CD4-positive, CD25-positive, alpha-beta regulatory T cell (primary cell): ENCODE data around the gene NDUFB4. TPM values are rescaled to one million over a fixed set of nuclear protein-coding genes. Genes with fewer than 3 reads are reported as not detected.
"Not testable (repeated sequence)": the region's sequence is repeated elsewhere in the genome, so short reads cannot be mapped to it uniquely, and the experiment has no call there.

ENCODE experiments used
- ATAC-seq, 2 donors: fragments of 150-1000 bp; cut with Tn5 transposase; one replicate each; pipeline ENCODE4 v1.10.0; 2021; ENCODE audit warnings: low read depth in 2 of 2, moderate number of reproducible peaks in 2 of 2, moderate library complexity in 1 of 2
- DNase-seq, 3 donors: peaks; one replicate each; pipeline versions ENCODE4 v3.0.0 to v3.0.0-alpha.2; 2012 to 2022; ENCODE audit warnings: mixed read lengths in 1 of 3
- H3K27ac ChIP-seq: one replicate; pipeline ENCODE4 v1.7.0; 2013; ENCODE audit warnings: mild to moderate bottlenecking, low read length; ENCODE audit not compliant: insufficient read depth, poor library complexity, severe bottlenecking
- H3K27me3 ChIP-seq: one replicate; pipeline ENCODE4 v1.7.0; 2013; ENCODE audit warnings: low read length; ENCODE audit not compliant: control insufficient read depth, insufficient read depth
- H3K36me3 ChIP-seq: one replicate; pipeline ENCODE4 v1.7.0; 2013; ENCODE audit warnings: mild to moderate bottlenecking, low read length, moderate library complexity; ENCODE audit not compliant: control insufficient read depth, insufficient read depth
- H3K4me1 ChIP-seq: 2 replicates; pipeline ENCODE4 v1.7.0; 2013; ENCODE audit warnings: mild to moderate bottlenecking, low read length; ENCODE audit not compliant: insufficient read depth, control insufficient read depth, poor library complexity, severe bottlenecking
- H3K4me3 ChIP-seq: one replicate; pipeline ENCODE4 v1.7.0; 2013; ENCODE audit warnings: low read depth, mild to moderate bottlenecking, low read length, moderate library complexity
- H3K9me3 ChIP-seq, 2 experiments: 1 replicate in 1 of 2; 2 replicates in 1 of 2; pipeline ENCODE4 v1.7.0; 2013; ENCODE audit warnings: low read length in 2 of 2, mild to moderate bottlenecking in 1 of 2, moderate library complexity in 1 of 2; ENCODE audit not compliant: control insufficient read depth in 2 of 2
- H3K27ac Mint-ChIP-seq, 3 donors: one replicate each; pipeline ENCODE4 v1.8.0; 2020 to 2022; ENCODE audit warnings: mild to moderate bottlenecking in 3 of 3, mixed read lengths in 3 of 3, moderate library complexity in 2 of 3
- H3K27me3 Mint-ChIP-seq: one replicate; pipeline ENCODE4 v1.8.0; 2022; ENCODE audit warnings: mild to moderate bottlenecking, mixed read lengths
- H3K36me3 Mint-ChIP-seq: one replicate; pipeline ENCODE4 v1.8.0; 2020; ENCODE audit warnings: mixed read lengths
- H3K4me1 Mint-ChIP-seq, 4 donors: one replicate each; pipeline ENCODE4 v1.8.0; 2020 to 2022; ENCODE audit warnings: mixed read lengths in 4 of 4, mild to moderate bottlenecking in 1 of 4
- H3K4me3 Mint-ChIP-seq, 4 donors: one replicate each; pipeline ENCODE4 v1.8.0; 2020 to 2022; ENCODE audit warnings: mild to moderate bottlenecking in 4 of 4, mixed read lengths in 4 of 4, moderate library complexity in 3 of 4
- H3K9me3 Mint-ChIP-seq, 7 donors: one replicate each; pipeline ENCODE4 v1.8.0; 2020 to 2022; ENCODE audit warnings: mixed read lengths in 7 of 7, mild to moderate bottlenecking in 3 of 7, moderate library complexity in 2 of 7
- polyA plus RNA-seq, 4 donors: library from polyadenylated mRNA; unstranded; fragments of 300-500 nt; fragmentation: Illumina TruSeq; gene quantifications; one replicate each; pipeline ENCODE4 v1.2.3, GENCODE V29; 2021
- total RNA-seq: library from RNA; stranded (reverse); gene quantifications from one replicate; pipeline ENCODE4 v1.2.3, GENCODE V29; 2022

Gene NDUFB4
- total and polyA plus RNA-seq, 5 donors from 2014 or later = 71.4 to 317 (median 253) TPM

- DNase-seq (no peak), ATAC-seq (no peak)
- H3K4me1 Mint-ChIP-seq = no peaks in the 10 kb centered on the region
- H3K27ac Mint-ChIP-seq = no peak overlapping the region
- no peaks in the 10 kb centered on the region for H3K4me1 ChIP-seq
- H3K27me3 ChIP-seq = peaks cover 3% of the 10 kb centered on the region
- H3K9me3 ChIP-seq = no peaks in the 10 kb centered on the region
- H3K9me3 Mint-ChIP-seq = peaks cover 0 to 4% (median 0%) of the 10 kb centered on the region in 7 donors
- no peak overlapping the region for H3K4me3 ChIP-seq
- H3K36me3 Mint-ChIP-seq = no peaks in the 10 kb centered on the region
- H3K27ac ChIP-seq = no peak overlapping the region
- peaks cover 23% of the 10 kb centered on the region for H3K27me3 Mint-ChIP-seq
- H3K4me3 Mint-ChIP-seq = no peak overlapping the region
- no peaks in the 10 kb centered on the region for H3K36me3 ChIP-seq
These were observed 18.6 kb downstream of the NDUFB4 start for GRCh38 chr3:120614765-120615164.

- no peak overlapping the region for H3K4me3 ChIP-seq
- H3K27me3 ChIP-seq = peaks cover 3% of the 10 kb centered on the region
- no peak overlapping the region for H3K27ac ChIP-seq
- H3K36me3 ChIP-seq = no peaks in the 10 kb centered on the region
- no peaks in the 10 kb centered on the region for H3K9me3 ChIP-seq
- DNase-seq (no peak), ATAC-seq (no peak)
- H3K27ac Mint-ChIP-seq = peak overlapping the region in 1 of 3 donors; percentile 18
- H3K36me3 Mint-ChIP-seq = no peaks in the 10 kb centered on the region
- H3K9me3 Mint-ChIP-seq = peaks cover 0 to 4% (median 0%) of the 10 kb centered on the region in 7 donors
- no peaks in the 10 kb centered on the region for H3K4me1 Mint-ChIP-seq
- no peaks in the 10 kb centered on the region for H3K4me1 ChIP-seq
- H3K27me3 Mint-ChIP-seq = peaks cover 18% of the 10 kb centered on the region
- H3K4me3 Mint-ChIP-seq = no peak overlapping the region
These were observed 19.9 kb downstream of the NDUFB4 start for GRCh38 chr3:120615847-120616609.

DNA sequence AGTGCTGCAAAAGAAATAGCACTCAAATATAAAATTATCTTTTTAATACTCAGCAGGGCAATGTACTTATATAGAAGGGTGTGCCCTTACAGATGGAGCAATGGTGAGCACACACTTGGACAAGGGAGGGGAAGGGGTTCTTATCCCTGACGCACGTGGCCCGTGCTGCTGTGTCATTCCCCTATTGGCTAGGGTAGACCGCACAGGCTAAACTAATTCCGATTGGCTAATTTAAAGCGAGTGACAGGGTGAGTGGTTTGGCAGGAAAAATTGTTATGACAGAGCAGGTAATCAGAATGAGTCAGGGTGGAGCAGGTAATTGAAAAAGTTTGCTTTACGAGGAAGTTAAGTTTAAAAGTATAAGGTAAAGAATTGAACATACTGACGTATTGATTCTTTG lies 20.6 kb downstream of the NDUFB4 start:
- H3K27ac Mint-ChIP-seq = peak overlapping the region in 1 of 3 donors; percentile 18
- H3K36me3 Mint-ChIP-seq, H3K4me1 Mint-ChIP-seq, ATAC-seq, H3K4me3 Mint-ChIP-seq, H3K9me3 ChIP-seq, H3K27ac ChIP-seq, H3K4me3 ChIP-seq, H3K9me3 Mint-ChIP-seq, DNase-seq, H3K27me3 ChIP-seq, H3K4me1 ChIP-seq, H3K36me3 ChIP-seq: not testable (repeated sequence)
- peaks cover 15% of the 10 kb centered on the region for H3K27me3 Mint-ChIP-seq

DNA sequence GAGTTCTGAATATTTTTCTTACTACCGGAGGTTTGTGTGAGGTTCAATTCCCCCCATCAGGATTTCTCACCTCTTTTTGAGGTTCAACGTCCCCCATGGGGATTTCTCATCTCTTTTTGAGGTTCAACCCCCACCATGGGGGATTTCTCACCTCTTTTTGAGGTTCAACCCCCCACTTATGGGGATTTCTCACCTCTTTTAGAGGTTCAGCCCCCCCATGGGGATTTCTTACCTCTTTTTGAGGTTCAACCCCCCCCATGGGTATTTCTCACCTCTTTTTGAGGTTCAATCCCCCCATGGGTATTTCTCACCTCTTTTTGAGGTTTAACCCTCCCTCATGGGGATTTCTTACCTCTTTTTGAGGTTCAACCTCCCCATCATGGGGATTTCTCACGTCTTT lies 26.3 kb downstream of the NDUFB4 start:
- DNase-seq = no peak

GRCh38 chr3:120622870-120623726 lies 27.0 kb downstream of the NDUFB4 start:
- no peak overlapping the region for H3K27ac Mint-ChIP-seq
- H3K4me3 ChIP-seq = no peak overlapping the region
- no peaks in the 10 kb centered on the region for H3K36me3 Mint-ChIP-seq
- no peaks in the 10 kb centered on the region for H3K27me3 ChIP-seq
- no peaks in the 10 kb centered on the region for H3K36me3 ChIP-seq
- peaks cover 4 to 13% (median 8%) of the 10 kb centered on the region in 7 donors for H3K9me3 Mint-ChIP-seq
- H3K27ac ChIP-seq = no peak overlapping the region
- peak in 1 of 3 donors; percentile 16 for DNase-seq
- no peak overlapping the region for H3K4me3 Mint-ChIP-seq
- no peaks in the 10 kb centered on the region for H3K27me3 Mint-ChIP-seq
- peaks cover 7 to 19% of the 10 kb centered on the region in 2 experiments for H3K9me3 ChIP-seq
- no peaks in the 10 kb centered on the region for H3K4me1 ChIP-seq
- ATAC-seq = no peak
- no peaks in the 10 kb centered on the region for H3K4me1 Mint-ChIP-seq

More for the DNA sequence above, 26.3 kb downstream of the NDUFB4 start:
- Mint-ChIP-seq H3K27me3 (no peaks in the 10 kb centered on the region), H3K36me3 (no peaks in the 10 kb centered on the region), H3K27ac (no peak overlapping the region), H3K9me3 (peaks cover 4 to 13% (median 8%) of the 10 kb centered on the region in 7 donors), H3K4me1 (no peaks in the 10 kb centered on the region), H3K4me3 (no peak overlapping the region)
- H3K27ac ChIP-seq = no peak overlapping the region
- no peaks in the 10 kb centered on the region for H3K36me3 ChIP-seq
- no peaks in the 10 kb centered on the region for H3K4me1 ChIP-seq
- H3K27me3 ChIP-seq = no peaks in the 10 kb centered on the region
- peaks cover 7 to 19% of the 10 kb centered on the region in 2 experiments for H3K9me3 ChIP-seq
- H3K4me3 ChIP-seq = no peak overlapping the region
- no peak for ATAC-seq

GRCh38 chr3:120623727-120624093 lies 27.6 kb downstream of the NDUFB4 start:
- Mint-ChIP-seq H3K27ac (no peak overlapping the region), H3K4me1 (no peaks in the 10 kb centered on the region), H3K9me3 (peaks cover under 1 to 13% (median 8%) of the 10 kb centered on the region in 7 donors), H3K27me3 (no peaks in the 10 kb centered on the region), H3K36me3 (no peaks in the 10 kb centered on the region), H3K4me3 (no peak overlapping the region)
- no peaks in the 10 kb centered on the region for H3K4me1 ChIP-seq
- no peak overlapping the region for H3K4me3 ChIP-seq
- H3K36me3 ChIP-seq = no peaks in the 10 kb centered on the region
- peaks cover 7 to 19% of the 10 kb centered on the region in 2 experiments for H3K9me3 ChIP-seq
- ATAC-seq = no peak
- H3K27ac ChIP-seq = no peak overlapping the region
- H3K27me3 ChIP-seq = no peaks in the 10 kb centered on the region
- DNase-seq = no peak

GRCh38 chr3:120625159-120625586 lies 29.0 kb downstream of the NDUFB4 start:
- no peak for ATAC-seq
- Histone ChIP-seq H3K9me3 (peaks cover 7 to 19% of the 10 kb centered on the region in 2 experiments), H3K27me3 (no peaks in the 10 kb centered on the region), H3K36me3 (no peaks in the 10 kb centered on the region), H3K4me1 (no peaks in the 10 kb centered on the region), H3K27ac (no peak overlapping the region), H3K4me3 (no peak overlapping the region)
- DNase-seq = no peak
- H3K27ac Mint-ChIP-seq = no peak overlapping the region
- H3K27me3 Mint-ChIP-seq = no peaks in the 10 kb centered on the region
- no peaks in the 10 kb centered on the region for H3K36me3 Mint-ChIP-seq
- no peaks in the 10 kb centered on the region for H3K4me1 Mint-ChIP-seq
- H3K4me3 Mint-ChIP-seq = no peak overlapping the region
- H3K9me3 Mint-ChIP-seq = peaks cover 0 to 15% (median 8%) of the 10 kb centered on the region in 7 donors
